ENCODE measurements around the gene EPS8L1.

The EPS8L1 gene

DNA sequence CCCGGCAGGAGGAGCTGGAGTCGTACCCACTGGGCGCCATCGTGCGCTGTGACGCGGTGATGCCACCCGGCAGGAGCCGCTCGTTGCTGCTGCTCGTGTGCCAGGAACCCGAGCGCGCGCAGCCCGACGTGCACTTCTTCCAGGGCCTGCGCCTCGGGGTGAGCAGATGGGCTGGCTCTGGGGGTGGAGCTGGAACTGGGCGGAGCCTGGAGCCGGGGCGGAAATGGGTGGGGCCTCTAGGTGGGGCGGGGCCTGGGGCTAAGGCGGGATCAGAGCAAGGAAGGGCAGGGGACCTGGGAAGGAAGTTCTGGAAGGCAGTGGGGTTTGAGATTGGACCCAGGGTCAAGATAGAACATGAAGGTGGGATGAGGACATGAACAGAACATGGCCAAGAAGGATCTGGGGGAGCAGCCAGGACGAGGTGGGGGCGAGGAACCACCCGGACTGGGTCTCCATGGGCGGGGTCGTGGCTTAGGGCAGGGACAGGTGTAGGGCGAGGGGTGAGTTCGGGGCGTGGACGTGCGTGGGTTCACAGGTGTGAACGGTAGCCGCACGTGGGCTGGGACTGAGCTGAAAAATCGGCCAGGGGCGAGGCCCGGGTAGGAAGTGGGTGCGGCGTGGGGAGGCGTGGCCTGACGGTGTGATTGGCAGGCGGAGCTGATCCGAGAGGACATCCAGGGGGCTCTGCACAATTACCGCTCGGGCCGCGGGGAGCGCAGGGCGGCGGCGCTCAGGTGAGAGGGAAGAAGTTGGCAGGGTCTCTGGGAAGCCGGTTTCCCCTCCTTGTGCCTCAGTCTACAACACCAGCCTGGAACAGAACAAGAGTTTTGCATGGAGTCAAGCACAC lies 4.7 kb downstream of the EPS8L1 start:
- DNase-seq (ENCODE audit: low spot score): peak; percentile 47

DNA sequence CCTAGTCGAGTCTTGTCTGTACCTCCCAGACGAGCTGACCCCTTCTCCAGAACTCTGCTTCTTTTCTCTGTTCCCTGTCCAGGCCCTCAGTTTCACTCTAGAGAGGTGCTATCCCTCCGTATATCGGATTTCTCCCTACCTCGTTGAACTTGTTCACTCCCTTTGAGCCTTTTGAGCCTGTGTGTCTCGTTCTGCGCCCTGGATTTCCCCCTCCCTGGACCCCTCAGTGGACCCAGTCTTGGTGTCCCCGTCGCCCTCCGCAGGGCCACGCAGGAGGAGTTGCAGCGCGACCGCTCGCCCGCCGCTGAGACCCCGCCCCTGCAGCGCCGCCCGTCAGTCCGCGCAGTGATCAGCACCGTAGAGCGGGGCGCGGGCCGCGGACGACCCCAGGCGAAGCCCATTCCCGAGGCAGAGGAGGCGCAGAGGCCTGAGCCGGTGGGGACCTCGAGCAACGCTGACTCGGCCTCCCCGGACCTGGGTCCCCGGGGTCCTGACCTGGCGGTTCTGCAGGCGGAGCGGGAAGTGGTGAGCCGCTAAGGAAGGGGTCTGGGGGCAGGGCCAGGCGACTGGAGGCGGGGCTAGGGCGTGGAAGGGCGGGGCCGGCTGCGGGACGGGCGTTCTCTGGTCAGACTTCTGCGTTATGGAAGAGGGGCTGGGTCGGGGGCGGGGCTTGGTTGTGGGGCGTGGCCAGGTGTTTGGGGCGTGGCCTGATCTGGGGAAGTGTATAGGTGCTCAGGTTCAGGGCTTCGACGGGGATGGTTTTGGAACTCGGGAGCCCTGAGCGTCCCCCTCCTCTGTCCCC lies 5.5 kb downstream of the EPS8L1 start:
- peak; percentile 65 for DNase-seq (ENCODE audit: low spot score)

DNA sequence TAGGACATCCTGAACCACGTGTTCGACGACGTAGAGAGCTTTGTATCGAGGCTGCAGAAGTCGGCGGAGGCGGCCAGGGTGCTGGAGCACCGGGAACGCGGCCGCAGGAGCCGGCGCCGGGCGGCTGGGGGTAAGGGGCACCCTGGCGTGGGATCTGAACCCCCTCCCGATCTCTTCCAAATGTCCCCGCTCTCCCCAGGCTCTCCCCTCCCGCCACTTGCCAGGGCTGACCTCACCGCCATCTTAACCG lies 6.0 kb downstream of the EPS8L1 start:
- no peak for DNase-seq (ENCODE audit: low spot score)

DNA sequence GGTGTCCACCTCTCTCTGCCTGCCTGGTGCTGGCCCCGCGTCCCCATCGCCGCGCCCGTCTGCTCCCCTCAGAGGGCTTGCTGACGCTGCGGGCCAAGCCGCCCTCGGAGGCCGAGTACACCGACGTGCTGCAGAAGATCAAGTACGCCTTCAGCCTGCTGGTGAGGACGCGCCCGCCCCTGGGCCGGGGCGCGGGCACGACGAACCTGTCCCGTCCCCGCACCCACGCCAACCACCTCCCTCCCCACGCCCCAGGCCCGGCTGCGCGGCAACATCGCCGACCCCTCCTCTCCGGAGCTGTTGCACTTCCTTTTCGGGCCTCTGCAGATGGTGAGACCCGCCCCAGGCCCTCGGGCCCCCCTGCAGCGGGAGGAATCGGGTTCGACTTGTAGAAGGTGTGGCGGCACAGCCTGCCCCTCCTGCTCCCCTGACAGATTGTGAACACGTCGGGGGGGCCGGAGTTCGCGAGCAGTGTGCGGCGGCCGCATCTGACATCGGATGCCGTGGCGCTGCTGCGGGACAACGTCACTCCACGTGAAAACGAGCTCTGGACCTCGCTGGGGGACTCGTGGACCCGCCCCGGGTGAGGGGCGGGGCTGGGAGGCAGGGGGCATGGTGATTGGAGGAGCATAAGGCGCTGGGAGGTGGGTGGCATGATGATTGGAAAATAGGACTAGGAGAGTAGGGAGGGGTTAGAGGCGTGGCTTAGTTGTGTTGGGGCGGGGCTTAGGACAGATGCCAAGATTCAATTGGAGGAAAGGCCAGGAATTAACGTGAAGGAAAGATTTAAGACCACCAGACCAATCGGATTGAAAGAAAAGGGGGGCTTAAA lies 6.6 kb downstream of the EPS8L1 start:
- DNase-seq (ENCODE audit: low spot score): no peak

DNA sequence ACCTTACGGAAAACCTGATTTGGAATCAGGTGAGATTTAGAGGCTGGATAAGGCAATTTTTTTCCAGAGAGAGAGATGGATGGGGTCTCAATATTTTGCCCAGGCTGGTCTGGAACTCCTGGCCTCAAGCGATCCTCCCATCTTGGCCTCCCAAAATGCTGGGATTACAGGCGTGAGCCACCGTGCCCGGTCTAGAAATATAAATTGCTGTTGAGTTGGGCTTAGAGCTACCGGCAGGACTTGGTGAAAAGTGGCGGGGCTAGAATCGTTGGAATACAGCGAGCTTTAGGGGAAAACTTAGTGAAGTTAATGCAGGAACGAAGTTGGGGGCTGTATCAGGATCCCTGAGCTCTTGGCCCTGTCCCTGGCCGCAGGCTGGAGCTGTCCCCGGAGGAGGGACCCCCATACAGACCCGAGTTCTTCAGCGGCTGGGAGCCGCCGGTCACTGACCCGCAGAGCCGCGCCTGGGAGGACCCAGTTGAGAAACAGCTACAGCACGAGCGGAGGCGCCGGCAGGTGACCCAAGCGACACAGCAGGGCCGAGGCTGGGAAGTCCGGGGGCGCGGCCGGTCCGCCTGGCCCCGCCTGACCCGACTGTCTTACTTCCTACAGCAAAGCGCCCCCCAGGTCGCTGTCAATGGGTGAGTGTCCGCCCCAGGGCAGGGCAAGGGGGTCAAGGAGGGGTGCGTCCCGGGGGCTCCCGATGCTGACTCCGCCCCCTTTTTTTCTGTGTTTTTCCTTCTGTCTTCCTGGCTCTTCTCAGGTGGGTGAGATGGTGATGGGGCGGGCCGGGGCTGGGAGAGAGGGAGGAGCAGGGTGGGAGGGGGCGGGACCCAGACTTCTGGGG lies 7.6 kb downstream of the EPS8L1 start:
- no peak for DNase-seq (ENCODE audit: low spot score)

DNA sequence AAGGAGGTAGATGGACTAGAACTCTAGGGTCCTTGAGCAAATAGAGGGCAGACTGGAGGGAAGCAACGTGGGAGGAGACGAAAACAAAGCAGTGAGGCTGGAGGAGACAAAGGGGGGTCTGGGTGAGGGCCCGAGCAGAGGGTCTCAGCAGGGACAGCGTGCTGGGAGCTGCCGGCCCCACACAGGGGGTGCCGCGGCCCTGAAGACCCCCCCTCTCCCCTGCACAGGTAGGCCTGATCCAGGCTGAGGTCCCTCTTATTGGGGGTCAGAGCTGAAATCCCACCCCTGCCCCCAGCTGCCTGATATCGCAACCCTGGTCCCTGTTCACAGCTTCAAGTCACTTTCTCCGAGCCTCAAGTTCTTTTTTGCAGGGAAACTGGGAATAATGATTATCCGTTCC lies 8.7 kb downstream of the EPS8L1 start:
- DNase-seq (ENCODE audit: low spot score): no peak

DNA sequence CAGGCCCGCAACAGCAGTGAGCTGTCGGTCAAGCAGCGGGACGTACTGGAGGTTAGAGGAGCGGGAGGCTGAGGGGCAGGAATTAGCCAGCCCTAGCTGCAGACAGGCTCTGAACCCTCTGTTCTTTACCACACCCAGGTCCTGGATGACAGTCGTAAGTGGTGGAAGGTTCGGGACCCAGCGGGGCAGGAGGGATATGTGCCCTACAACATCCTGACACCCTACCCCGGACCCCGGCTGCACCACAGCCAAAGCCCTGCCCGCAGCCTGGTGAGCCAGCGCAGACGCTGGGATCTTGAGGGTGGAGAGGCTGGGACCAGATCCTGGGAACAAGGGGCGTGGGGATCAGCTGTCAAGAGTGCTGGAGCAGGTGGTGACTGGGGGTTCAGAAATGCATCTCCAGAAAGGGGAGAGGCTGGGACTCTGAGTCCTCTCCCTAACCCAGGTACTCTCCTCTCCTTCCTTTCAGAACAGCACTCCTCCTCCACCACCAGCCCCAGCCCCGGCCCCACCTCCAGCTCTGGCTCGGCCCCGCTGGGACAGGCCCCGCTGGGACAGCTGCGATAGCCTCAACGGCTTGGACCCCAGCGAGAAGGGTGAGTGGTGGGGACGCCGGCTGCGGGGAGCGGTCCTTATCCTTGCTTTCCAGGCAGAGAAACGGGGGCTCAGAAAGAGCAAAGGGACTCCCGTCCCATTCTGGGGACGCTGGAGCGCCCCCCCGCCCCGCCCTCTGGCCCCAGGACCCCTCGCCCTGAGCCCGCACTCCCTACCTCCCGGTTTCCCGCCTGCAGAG lies 10.4 kb downstream of the EPS8L1 start:
- DNase-seq (ENCODE audit: low spot score): no peak

DNA sequence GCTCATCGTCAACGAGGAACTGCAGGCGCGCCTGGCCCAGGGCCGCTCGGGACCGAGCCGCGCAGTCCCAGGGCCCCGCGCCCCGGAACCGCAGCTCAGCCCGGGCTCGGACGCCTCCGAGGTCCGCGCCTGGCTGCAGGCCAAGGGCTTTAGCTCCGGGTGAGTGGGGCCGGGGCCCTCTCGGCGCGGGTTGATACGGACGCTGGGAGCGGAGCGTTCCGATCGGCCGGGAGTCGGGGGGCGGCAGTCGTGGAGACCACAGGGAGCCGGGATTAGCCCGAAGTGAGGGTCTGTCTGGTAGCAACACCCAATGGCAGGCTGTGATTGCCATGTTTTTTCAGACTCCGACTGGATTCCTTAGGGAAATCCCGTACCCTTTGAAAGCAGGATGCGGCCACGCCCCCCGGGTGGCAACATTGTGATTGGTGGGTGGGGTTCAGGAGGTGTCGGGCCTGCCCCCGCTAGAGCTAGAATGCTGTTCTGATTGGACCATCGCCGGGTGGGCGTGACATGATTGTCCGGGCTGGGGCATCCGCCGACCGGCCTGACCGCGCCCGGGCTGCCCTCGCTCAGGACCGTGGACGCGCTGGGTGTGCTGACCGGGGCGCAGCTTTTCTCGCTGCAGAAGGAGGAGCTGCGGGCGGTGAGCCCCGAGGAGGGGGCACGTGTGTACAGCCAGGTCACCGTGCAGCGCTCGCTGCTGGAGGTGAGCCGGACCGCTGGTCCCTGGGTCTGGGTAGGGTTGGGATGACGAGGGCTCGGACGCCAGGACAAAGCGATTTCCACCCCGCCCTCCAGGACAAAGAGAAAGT lies 11.3 kb downstream of the EPS8L1 start:
- DNase-seq (ENCODE audit: low spot score): peak; percentile 83

DNA sequence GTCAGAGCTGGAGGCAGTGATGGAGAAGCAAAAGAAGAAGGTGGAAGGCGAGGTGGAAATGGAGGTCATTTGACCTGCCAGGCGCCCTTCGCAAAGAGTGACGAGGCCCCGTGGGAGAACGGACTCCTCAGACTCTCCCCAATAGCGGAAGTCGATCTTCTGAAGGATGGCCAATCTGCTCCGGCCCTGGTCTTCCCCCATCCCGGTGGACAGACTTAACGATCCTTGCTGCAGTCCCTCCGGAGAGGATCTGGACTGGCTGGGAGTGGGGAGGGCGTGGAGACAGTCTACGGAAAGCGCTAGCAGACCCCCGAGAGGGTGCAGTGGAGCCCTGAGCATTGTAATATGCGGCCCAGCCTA lies 11.9 kb downstream of the EPS8L1 start:
- DNase-seq (ENCODE audit: low spot score): no peak

DNA sequence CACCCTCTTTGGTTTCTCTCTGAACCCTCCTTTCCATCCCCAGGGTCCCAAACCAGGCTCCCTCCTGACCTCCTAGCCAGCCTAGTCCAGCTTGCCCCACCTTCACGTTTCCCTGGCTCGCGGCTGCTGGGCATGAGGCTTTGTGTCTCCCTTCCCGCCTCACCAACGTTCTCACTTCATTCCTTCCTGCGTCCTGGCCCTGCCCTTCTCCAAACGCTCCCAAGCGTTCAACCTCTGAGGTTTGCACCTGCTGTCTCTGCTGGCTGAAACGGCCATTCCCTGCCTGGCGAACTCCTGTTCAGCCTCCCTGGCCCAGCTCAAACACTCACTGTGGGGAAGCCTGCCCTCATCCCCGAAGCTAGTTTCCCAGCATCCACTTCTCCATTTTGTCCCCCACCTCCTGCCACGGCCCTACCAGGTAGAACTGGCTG lies 12.4 kb downstream of the EPS8L1 start:
- no peak for DNase-seq (ENCODE audit: low spot score)

DNA sequence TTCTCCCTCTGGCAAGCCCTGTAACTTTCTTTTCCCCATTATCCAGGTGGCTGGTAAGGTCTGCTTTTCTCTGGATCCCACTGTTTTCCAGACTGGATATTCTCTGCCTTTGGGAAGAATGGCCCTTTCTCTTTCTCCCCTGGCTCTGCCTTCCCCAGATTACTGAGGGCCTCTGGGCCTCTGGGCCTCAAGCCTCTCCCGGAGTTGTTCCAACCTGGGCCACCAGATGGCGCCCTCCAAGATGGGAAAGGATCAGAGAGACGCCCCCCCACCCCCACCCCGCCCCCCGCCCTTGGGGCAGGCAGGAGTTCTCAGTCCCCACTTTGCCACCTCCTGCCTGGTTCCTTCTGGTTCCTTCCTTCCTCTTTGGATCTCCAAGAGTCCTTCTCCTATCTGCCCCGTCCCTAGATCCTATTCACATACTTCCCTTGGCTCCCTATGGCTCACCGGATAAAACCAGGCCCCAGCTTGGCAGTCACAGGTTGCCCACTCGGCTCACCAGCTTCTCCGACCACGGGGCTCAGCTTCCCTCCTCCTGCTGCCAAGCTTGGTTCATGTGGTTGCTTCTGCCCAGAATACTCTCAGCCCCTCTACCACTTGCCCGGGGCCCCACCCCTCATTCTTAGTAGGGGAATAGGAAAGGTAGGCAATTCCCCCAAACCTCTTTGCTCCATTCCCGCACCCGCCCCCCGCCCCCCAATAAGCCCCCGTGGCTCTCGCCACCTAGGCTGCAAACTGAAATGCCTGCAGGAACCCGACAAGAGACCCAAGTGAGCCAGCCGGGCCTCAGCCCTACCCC lies 13.1 kb downstream of the EPS8L1 start:
- peak; percentile 66 for DNase-seq (ENCODE audit: low spot score)

DNA sequence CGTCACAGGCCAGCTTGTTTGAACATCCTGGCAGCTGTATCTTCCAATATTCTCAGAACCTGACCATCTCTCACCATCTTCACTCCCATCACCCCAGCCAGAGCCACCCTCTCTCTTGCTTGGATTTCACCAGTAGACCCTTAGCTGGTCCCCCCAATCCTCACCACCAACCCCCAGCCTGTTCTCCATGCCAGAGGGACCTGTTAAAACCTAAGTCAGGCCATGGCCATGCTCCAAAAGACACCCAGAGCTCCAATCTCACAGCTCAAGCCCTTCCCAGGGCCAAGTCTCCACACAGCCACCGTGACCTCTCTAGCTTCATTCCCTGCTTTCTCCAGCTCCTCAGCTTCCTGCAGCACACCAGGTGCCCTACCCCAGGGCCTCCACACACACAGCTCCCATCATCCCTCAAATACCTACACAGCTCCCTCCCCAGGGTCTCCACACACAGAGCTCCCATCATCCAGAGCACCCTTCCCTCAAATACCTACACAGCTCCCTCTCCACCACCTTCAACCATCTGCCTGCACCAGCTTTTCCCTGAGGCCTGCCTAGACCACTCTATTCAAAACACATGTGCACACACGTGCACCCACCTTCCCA lies 13.8 kb downstream of the EPS8L1 start:
- no peak for DNase-seq (ENCODE audit: low spot score)

DNA sequence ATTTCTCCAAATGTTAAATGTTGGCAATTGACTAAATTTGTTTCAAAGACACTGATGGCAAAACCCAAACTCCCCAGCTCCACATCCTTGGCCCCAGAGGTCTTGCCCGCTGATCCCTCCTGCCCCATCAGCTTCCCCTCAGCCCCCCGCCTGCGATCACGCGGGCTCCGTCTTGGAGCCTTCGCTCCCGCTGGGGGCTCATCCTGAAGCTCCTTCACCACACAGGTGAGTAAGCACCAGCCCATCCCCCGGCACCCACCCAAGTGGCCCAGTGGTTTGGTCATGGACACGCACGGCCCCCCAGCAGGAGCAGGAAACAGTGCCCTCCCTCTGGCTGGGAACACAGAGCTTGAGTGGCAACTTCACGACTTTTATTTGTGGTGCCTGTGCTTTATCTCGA lies 14.9 kb downstream of the EPS8L1 start:
- no peak for DNase-seq (ENCODE audit: low spot score)

DNA sequence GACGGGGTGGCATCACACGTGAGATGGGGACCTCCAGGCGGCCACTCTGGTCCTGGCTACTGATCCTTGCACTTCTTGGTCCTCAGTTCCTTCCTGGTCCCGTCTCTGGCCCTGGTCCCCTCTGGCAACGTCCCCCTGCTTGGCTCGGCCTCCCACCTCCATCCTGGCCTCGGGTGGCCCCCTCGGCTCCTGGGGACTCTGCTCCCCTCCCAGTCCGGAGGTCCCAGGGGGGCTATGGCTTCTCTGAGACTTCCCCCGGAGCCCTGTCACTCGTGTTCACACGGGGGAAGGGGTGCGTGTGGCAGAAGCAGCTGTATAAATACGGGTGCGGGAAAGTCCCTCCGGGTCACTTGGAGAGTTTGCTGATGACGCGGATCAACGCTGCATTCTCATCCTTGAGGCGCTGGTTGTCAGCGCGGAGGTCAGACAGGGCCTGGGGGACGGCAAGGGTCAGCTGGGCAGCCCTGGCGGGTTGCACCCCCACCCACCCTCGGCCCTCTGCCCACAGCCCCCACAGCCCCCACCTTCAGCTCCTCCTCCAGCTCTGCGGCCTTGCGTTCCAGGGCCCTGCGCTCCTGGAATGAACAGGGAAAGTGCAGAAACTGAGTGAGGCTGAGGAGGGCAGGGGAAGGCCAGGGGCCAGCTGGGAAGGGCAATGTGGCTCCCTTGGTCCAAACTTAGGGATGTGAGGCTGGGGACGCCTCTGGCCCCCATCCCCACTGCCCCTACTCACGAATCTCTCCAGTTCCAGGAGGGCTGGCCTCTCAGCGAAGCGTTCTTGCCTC lies 15.6 kb downstream of the EPS8L1 start:
- DNase-seq (ENCODE audit: low spot score): no peak

DNA sequence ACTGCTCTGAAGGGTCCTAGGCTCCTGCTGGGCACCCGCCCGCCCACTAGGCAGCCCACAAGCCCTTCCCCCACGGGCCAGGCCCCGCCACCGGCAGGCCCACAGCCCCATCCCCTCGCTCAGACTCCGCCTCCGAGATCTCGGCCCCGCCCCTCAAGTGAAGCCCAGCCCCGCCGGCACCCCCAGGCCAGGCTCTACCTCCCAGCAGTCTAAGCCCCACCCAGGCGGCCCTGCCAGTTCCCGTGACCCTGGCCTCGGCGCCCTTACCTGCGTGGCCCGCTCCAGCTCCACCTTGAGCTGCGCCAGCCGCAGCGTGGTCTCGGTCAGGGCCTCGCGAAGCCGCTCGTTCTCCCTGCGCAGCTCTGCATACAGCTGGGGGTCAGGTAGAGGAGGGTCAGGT lies 16.3 kb downstream of the EPS8L1 start:
- no peak for DNase-seq (ENCODE audit: low spot score)

DNA sequence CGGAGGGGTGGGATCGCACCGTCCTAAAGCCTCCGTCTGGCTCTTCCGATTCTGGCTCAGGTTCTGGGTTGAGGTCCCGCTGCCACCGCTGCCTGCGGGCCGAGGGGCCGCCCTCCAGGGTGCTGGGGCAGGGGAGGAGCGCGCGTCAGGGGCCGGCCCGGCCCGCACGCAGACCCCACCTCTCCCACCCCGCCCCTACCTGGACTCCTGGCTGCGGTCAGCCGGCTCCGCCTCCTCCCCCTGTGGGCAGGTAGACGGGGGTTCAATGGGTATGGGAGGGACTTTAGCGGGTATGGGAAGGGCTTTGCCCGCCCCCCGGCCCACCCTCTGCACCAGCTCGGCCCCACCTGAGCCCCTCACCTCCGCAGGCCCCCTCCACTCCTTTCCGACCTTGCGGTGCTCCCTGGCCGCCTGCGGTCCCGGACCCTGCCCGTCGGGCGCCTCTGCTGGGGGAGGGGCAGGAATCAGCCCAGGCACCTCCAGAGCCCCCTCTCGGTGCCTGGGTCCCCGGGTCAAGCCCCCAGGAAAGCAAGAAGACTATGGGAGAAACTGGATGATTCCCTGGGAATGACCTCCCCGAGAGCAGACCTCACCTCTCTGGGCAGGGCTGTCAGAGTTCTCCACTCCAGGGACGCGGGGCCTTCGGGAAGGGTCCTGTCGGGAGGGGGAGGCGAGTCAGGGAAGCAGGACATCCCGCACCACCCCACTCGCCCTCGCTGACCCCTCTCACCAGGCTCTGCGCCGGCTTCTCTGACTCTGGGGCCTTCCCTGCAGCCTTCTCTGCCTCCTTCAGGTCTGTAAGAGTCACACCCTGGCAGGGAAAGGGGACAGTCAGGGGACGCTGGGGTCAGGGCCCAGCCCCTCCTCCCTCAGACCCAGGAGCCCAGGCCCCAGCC lies 17.0 kb downstream of the EPS8L1 start:
- no peak for DNase-seq (ENCODE audit: low spot score)

Measured in cerebellar cortex (tissue), 1 donor.